Renal cortical epithelial cell (primary cell): ENCODE results near the gene TMPRSS13. TPM values are rescaled to one million over a fixed set of nuclear protein-coding genes. Genes with fewer than 3 reads are reported as not detected.
A peak's percentile ranks its signal among the peaks of the same experiment; 100 is the strongest.

Experiments
- DNase-seq: peaks from one replicate; pipeline ENCODE4 v3.0.0-alpha.2; 2011; ENCODE audit warnings: low read depth
- total RNA-seq: library from RNA; depleted of rRNA; stranded (reverse); fragments of >200 nt; gene quantifications from 2 replicates; pipeline ENCODE4 v1.2.3, GENCODE V29; 2014

Gene TMPRSS13
- total RNA-seq, 1 donor from 2014 or later, result not detected

DNA sequence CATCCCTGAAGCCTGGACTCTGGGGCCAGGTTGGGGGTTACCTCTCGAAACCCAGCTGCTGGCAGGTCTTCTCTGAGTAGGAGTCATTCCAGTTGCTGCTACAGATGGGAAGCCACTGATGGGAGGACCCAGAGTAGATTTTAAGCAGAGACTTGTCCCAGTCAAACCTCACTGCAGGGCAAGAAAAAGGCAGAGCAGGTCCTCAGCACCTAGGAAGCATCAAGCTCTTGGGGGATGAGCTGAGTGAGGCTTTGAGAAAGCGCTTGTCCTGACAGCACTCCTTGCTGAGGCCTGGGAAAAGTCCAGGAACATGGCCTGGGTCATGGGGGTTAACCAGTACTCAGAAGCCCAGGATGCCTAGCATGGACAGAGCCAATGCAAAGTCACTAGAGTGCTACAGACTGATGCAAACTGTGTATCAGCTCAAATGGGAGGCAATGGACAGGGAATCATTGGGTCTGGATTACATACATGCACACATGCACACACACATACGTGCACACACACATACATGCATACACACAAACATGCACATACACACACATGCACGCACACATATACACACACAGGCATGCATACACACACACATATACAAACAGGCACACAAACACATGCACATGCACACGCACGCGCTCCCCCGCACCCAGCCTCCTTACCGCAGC, 15.3 kb downstream of the TMPRSS13 start:
- no peak for DNase-seq

DNA sequence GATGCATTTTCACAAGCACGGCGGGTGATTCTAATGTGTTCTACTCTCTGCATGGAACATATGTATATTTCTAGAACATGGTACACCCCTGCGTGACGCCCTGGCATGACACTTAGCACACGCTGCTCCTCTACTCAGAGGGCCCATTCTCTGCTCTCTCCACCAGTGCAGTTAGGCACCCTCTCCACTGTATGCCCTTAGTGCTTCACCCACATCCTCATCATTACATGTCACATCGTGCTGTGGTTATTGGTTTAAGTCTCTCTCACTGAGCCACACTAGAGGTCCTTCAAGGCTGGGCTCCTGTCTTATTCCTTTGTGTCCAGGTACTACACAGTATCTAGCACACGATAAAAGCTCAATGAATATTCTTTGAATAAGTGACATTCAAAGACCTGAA, 16.7 kb downstream of the TMPRSS13 start:
- DNase-seq, result no peak

- DNase-seq, result no peak
Measured at GRCh38 chr11:117911694-117912093, 17.5 kb downstream of the TMPRSS13 start.

GRCh38 chr11:117910941-117911655, 18.1 kb downstream of the TMPRSS13 start:
- DNase-seq, result no peak

DNA sequence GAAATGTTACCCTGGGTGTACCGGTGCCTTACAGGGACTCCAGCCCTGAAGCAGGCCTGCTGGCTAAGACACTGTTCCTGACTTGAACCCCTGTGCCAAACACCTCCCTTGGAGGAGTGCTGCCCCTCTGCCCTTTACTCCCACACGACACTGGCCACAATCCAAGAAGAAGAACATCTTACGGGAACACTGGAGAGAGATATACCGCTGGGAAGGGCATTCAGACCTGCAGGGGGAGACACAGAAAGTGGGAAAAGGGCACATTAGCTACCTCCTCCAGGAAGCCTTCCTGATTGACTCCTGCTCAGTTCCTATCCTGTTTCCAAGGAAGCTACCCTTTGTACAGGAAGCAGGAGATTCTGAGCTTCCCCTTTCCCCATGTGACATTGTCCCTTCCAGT, 18.7 kb downstream of the TMPRSS13 start:
- no peak for DNase-seq

DNA sequence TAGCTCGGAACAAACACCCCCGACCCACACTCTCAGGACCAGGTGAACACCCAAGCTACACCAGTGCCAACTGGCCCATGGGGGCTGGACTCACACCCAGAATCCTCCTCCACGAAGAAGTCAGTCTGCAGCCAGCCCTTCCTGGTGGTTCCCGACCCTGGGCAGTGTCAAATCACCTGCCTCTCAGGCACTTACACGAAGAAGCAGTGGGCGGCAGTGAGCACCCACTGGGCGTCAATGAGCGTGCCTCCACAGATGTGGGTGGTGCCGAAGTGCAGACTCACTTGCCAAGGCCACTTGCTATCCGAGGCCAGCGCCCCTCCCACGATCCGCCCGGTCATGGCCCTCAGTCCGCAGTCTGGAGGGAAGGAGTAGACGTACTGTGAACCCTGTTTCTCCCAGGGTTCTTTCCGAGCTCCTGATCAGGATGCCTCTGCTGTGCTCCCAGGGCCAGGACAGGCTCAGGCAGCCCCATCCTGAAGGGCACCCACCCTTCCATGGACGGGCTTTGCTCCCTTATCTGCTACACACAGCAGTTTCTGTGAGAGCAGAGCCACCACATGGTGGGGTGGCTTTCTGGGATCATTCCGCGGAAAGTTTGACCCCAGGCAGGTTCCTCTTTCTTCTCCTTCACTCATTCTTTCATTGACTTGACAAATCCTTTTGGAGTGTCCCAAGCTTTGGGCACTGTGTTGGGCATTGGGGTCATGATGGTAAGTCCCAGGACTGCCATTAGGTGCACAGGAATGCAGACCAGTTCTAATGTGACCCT, 19.4 kb downstream of the TMPRSS13 start:
- DNase-seq, result no peak

DNA sequence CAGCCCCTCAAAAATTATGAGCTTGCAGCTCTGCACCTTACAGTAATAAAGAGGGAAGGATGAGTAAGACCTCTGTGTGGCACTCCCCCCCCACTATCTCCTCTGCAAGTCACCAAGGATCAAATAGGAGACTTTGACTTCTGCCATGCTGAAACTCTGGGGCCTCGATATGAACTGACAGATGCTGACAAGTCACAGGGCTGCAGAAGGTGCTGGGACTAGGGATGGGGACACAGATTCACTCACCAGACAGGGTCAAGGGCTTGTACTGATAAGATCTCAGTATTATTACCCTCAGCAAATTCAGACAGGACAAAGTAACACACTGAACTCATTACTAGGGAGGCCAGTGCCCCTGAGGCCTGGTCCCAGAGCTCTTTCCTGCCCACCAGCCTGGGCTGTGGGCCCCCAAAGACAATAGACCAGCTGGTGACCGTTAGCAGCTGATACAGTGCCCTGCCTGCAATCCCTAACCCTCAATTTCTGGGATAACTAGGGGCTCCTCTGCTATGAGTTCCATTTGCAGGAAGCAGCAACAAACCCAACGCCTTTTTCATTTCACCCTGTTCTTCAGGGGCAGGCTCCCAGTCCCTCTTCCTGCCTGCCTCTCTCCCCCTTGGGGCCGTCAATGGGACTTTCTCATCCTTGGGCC, 20.1 kb downstream of the TMPRSS13 start:
- no peak for DNase-seq

DNA sequence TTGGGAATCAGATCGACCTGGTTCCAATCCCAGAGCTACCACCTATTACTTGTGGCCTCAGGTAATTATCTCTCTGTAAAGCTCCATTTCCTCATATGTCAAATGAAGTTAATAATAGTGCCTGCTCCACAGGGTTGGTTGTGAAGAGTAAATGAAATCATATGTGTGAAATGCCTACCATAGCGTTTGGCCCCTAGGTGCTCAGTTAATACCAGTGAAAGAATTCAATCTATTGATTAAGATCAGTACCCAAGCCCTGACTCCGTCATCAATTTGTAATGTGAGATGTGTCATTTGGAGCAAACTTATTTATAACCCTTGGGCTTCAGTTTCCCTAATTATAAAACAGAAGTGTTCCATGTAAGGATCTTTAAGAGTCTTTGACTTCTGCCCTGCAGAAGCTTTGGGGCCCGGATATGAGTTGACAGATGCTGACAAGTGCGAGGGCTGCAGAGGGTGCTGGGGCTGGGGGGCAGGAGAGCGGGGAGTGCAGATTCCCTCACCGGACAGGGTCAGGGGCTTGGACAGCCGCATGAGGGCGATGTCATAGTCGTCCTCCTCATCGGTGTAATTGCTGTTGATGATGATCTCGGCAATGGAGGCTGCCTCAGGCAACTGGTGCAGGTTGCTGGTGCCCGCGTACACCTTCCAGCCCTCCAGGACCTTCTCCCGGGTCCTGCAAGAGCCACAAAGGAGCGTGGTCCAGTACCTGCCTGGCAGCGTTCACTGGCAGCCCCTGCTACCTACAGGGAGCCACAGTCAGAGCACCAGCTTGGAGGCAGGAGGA, 20.9 kb downstream of the TMPRSS13 start:
- DNase-seq, result no peak

- peak; percentile 97 for DNase-seq
Measured at GRCh38 chr11:117907276-117908108, 21.7 kb downstream of the TMPRSS13 start.

DNA sequence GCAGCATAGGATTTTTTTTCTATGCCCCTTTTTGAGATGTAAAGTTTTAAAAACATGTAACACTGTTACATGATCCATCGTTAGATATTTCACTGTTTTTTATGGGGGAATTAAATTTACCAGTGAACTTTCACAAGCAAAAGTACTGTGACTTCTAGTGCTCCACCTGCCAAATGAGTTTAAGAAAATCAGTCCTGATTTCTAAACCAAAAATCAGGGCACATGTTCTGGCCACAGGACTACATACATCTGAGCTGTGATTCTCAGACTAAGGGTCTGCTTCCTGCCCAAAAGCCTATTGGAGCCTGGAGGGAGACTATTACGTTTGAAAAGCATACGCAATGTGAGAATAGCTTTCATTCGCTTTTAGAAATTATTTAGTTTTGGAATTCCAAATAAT, 22.5 kb downstream of the TMPRSS13 start:
- DNase-seq, result no peak

DNA sequence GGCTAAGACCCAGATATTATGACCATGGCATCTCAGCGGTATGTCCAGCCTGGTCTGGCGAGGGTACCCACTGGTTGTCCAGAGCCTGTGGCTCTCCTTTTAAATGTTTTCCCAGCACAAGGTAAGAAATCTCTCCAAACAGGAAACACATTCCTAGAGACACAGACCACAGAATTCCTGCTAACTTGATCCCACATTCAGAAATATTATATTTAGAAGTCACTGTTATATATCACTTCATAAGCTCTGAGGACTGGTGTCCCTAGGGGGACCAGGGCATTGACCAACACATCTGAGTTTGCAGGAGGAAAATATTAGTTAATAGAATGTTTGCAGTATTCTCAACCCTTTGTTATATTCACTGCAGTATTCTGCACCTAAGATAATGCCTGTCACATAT, 23.1 kb downstream of the TMPRSS13 start:
- DNase-seq, result no peak

DNA sequence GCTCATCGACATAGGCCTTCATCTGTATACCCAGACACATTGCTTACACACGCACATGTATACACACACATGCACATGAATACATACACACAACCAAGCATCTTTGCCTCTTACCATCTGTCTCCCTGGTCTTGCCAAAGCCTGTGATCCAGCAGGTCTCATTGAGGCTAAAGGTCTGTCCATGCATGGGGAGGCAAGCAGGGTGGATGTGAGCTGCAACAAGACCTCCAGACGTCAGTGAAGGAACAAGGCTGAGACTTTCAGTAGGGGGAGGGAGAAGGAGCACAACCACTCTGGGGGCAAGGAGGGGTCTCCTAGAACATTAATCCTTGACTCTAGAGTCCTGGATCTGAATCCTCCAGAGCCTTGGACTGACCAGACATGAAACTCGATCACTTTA, 23.7 kb downstream of the TMPRSS13 start:
- DNase-seq, result no peak

- no peak for DNase-seq
Measured at GRCh38 chr11:117903505-117904382, 25.5 kb downstream of the TMPRSS13 start.

DNA sequence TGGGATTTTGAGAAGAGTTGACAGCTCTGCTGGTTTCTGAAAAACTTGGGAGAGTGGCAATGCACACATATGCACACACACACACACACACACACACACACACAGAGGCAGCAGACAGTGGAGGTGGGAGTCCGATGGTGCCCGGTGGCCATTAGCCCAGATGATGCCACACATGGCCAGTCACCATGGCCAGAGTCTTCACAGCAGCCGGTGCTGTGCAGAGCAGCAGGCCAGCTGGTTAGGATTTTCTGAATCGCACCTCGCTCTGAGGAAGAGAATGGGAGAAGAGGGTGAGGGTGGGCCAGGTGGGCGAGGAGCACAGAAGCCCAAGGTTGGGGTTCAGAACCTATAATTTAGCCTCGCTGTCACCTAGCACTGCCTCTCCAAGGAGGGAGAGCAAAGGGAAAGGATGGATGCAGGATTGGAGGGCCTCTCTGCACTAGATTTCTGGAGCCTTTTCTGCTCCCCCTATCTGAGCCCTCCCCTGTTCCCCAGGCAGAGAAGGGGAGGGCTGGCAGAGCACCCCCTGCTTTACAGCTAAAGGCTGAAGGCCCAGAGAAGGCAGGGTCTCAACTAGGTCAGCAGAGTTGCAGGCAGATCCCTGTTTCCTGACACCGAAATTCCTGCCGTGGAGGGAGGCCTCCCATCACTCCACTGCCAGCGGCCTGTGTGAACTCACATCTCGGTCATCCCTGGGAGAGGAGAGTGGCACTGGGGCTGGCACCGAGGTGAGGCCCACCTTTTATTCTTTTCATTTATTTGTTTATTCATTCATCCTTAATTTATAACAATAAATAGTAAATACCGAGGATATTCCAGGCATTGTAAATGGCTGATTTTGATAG, 27.0 kb downstream of the TMPRSS13 start:
- no peak for DNase-seq

DNA sequence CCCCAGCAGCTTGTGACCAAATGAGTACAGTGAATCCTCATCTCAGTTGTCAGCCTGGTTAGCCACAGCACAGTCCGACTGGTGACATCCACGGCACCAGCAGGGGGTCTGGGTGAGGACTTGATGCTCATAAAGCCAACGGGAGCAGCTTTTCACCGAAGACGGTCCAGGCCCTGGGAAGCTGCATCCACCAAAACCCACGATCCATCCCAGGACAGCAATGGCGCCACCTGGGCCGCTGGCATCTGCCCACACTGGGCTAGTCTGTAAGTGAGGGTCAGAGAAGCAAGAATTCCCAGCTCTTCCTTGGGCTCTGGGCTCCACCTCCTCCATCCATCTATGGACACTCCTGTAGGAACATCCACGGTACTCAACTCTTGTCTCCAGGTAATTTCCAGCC, 27.6 kb downstream of the TMPRSS13 start:
- no peak for DNase-seq

- no peak for DNase-seq
Measured at GRCh38 chr11:117900720-117901440, 28.3 kb downstream of the TMPRSS13 start.

DNA sequence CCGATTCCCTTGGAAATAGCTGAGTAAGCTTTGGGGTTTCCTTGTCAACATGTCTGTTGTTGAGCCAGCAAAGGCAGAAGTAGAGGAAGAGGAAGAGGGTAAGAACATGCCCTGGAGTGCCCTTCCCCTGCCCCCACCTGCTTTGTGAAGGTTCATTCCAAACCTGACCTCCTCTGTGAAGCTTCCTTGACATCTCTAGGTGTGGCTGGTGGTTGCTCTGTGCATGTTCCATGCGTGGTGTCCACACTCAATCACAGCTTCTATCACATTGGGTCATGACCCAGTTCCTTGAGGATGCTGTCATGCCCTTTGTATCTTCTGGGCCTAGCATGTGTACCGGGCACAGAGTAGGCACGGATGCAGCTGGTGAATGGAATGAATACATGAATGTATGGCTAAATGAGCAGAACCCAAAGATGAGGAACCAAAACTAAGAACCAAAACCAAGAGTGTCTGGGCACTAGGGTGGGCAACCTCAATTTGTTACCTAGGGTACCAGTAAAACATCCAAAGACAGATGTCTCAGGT, 29.0 kb downstream of the TMPRSS13 start:
- no peak for DNase-seq

- no peak for DNase-seq
Measured at GRCh38 chr11:117898059-117898458, 31.1 kb downstream of the TMPRSS13 start.
